RKO (cell line): ENCODE results near the gene SLC35A2.

ENCODE experiments used
- DNase-seq: peaks from one replicate; pipeline ENCODE4 v3.0.0-alpha.2; 2016; ENCODE audit warnings: low spot score

Gene SLC35A2

GRCh38 chrX:48927736-48928382 is 16.4 kb upstream of the SLC35A2 start:
- no peak for DNase-seq

GRCh38 chrX:48927123-48927522 is 15.7 kb upstream of the SLC35A2 start:
- DNase-seq, result no peak

- no peak for DNase-seq
Measured at GRCh38 chrX:48924270-48924669, 12.8 kb upstream of the SLC35A2 start.

DNA sequence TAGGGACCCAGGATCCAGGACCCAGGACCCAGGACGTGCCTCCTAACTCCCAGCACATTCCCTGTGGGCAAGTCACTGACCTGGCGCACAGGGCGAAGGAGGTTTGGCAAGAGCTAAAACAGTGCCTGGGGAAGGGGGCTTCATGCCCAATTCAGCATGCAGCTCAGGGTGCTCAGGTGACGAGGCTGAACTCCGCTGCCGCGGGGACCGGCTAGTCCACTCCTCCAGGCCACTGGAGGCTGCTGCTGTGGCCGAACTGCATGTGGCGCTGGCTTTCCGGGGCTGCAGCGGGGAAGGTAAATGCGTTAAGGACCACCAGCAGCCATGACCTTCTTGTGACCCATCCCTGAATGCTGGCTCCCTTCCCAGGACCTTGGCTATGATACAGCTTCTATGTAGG is 12.3 kb upstream of the SLC35A2 start:
- no peak for DNase-seq

DNA sequence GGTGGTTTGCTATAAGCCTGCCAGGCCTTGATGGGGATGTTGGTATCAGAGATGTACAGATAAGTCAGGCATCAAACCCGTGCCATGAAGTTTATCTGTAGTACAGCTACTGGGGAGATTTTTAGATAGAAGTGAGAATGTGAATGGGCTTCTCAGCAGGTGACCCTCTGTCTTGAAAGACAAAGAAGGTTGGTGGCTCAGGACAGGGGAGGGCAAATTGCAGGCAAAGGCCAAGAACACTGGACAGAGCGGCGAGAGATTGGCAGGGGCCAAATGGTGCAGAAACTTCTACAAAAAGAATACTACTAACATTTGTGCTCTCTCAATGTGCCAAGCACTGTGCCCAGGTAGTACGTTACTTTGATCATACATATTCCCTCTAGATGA is 9.3 kb upstream of the SLC35A2 start:
- DNase-seq, result no peak

DNA sequence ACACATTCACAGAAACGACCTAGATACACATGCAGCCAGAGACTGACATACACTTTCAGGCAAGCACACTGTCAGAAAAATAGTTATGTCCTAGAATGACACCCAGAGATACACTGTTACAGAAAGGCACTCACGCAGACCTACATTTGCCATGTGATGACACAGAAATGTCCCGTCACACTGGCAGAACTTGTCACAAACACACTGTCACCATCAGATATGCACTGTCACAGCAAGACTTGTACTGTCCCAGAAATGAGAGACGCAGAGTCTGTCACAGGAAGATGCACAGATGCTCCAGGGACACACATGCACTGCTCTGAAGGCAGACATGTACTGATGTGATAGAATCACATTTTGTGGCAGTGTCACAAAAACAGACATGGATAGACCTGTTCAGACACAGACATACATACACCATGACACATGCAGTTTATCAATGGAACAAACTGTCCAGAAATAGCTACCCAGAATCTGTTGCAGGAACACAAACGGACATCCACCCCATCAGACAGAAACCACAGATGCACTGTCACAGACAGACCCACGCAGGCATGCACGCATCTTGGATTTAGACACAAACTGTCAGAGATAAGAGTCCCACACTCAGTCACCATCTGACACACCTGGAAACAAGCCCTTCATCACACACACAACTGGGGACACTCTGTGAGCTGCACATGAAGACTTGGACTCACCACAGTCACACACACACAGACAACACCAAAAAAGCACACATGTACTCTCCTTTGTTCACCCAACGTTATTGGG is 8.7 kb upstream of the SLC35A2 start:
- DNase-seq, result no peak

- DNase-seq, result peak; percentile 51
Measured at GRCh38 chrX:48919360-48919841, 8.0 kb upstream of the SLC35A2 start.

DNA sequence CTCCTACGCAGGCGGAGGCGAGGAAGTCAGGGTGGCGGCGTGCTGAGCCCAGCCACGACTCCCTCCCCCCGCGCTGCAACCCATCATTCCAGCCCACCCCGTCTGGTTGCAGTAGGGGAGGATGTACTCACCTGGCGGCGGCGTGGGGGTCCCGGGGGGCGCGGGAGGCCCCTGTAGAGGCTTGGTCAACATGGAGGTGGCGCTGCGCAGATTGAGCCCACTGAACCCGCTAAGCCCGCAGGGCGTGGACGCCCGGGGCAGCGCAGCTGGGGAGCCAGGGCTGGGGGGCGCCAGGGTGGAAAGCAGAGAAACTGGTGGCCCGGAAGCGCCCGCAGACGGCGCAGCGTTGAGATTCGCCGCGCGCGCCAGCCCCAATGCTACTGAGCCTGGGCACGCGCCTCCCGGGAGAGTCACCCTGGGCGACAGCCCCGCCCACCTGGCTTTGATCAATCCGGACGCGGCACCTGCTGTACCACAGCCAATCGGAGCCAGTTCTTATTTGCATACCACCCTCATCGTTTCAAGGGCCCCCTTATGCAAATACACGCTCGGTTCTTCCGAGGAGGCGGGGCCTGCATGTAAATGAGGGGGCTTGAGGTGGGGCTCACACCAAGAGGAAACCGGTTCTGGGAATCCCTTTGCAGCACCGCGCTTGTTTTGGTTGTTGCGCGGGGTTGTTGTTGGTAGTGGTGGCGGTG is 7.3 kb upstream of the SLC35A2 start, which contains the start of gene PIM2:
Gene PIM2 (minus strand): TSS at position 382 of the 698 bp plus-strand sequence. CDS start 190 bp downstream, at position 192.
- peak; percentile 94 for DNase-seq

DNA sequence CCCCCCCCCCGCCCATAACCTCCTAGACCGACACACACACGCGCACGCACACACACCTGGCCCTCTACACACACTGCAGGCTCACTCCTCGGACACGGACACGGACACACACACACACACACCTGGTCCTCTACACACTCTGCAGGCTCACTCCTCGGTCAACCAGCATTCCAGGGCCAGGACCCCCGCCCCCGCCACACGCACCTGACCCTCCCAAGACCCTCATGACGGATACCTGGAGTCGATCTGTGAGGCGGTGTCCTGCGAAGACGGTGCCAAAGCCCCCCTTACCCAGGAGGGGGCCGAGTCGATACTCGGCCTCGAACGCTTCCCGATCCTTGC is 6.8 kb upstream of the SLC35A2 start:
- DNase-seq, result no peak

GRCh38 chrX:48917139-48918001 is 5.9 kb upstream of the SLC35A2 start:
- DNase-seq, result peak; percentile 94

DNA sequence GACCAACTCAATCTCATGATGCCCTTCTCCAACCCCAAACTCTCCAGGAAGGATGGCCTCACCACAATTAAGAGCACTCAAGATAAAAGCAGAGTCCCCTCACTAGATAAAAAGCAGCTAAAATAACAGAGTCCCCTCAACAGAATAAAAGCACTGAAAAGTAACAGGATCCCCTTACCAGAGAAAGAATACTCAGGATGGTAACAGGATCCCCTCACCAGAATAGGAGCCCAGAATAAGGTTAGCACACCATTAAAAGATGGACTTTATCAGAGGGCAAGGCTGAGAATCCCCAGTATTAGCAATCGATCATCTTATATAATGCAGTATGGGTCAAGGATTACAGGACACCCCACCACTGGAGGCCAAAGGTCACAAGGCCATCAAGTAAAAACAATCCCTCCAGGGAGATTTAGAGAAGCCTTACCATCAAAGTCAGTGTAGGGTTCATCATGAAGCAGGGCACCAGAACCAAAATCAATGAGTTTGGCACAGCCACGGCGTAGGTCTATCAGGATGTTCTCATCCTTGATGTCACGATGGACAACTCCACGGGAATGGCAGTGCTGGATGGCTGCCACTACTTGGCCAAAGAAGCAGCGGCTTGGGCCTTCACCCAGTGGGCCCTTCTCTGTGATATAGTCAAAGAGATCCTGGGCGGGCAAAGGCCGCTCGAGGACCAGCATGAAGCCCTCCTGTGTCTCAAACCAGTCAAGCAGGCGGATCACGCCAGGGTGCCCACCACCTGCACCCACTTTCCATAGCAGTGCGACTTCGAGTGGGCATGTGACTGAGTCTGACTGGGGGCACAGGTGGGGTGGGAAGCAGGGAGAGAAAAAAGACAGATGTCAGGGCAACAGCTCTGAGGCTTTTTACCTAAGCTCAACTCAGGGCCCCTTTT is 3.4 kb upstream of the SLC35A2 start:
- DNase-seq, result no peak

GRCh38 chrX:48913605-48914366 is 2.3 kb upstream of the SLC35A2 start:
- DNase-seq, result no peak

GRCh38 chrX:48910926-48911411 is 477 bp downstream of the SLC35A2 start:
- no peak for DNase-seq

GRCh38 chrX:48909703-48910294 is 1.6 kb downstream of the SLC35A2 start:
- DNase-seq, result no peak

- DNase-seq, result no peak
Measured at GRCh38 chrX:48908600-48908999, 2.8 kb downstream of the SLC35A2 start.

- DNase-seq, result no peak
Measured at GRCh38 chrX:48905090-48905790, 6.2 kb downstream of the SLC35A2 start.

GRCh38 chrX:48904626-48905025 is 6.8 kb downstream of the SLC35A2 start:
- no peak for DNase-seq

- no peak for DNase-seq
Measured at GRCh38 chrX:48904180-48904579, 7.3 kb downstream of the SLC35A2 start.

GRCh38 chrX:48903290-48903689 is 8.2 kb downstream of the SLC35A2 start:
- DNase-seq, result no peak
